Adrenal gland (tissue), 5 donors: ENCODE results near the gene METTL24.

Experiments used
- CTCF ChIP-seq, 6 experiments: fragments of 450-650 bp in 4 of 6; fragments of 200-600 bp in 2 of 6; sonication (generic) in 1 of 6; IDR thresholded peaks; 1 replicate in 5 of 6; 2 replicates in 1 of 6; pipeline versions ENCODE4 v1.5.1 to v1.8.0; 2016 to 2021; ENCODE audit warnings: antibody characterized with exemption in 6 of 6, mild to moderate bottlenecking in 2 of 6, moderate library complexity in 1 of 6
- POLR2A ChIP-seq, 2 donors: fragments of 450-650 bp; IDR thresholded peaks; one replicate each; pipeline ENCODE4 v1.6.1; 2017; ENCODE audit warnings: antibody characterized with exemption in 2 of 2, mild to moderate bottlenecking in 2 of 2, moderate library complexity in 1 of 2
- donor health status: DM: no; HTN: no; CAD: no.

DNA sequence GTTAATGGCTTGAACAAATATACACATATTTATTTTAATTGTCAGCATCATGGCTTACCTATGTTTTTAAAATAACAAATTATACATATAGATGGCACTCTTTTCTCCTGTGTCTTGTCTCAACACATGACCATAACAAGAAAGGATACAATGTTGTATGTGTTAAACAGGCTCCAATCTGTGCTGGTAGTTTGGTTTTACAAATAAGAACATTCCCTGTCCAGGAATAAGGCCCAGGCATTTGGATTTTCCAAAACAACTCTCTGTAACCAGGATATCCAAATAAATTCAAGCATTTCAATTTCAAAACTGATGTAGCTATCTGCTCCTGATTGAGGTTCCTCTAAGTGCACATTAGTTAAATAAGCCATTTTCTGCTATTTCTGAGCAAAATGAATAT, 17.1 kb downstream of the METTL24 start:
- TF ChIP-seq CTCF (IDR thresholded peaks at IDR 0.05) (no peak), POLR2A (IDR thresholded peaks at IDR 0.05) (no peak)
